GM19240 (cell line): ENCODE data around the gene NKX3-2.

Source experiments
- DNase-seq: peaks from one replicate; pipeline ENCODE4 v3.0.0; 2011; ENCODE audit warnings: low spot score; ENCODE audit not compliant: insufficient read length

The NKX3-2 gene

GRCh38 chr4:13531625-13531998 lies 12.7 kb downstream of the NKX3-2 start:
- DNase-seq = no peak

GRCh38 chr4:13530823-13531624 lies 13.3 kb downstream of the NKX3-2 start:
- DNase-seq = no peak

GRCh38 chr4:13529128-13529919 lies 15.0 kb downstream of the NKX3-2 start:
- DNase-seq = no peak

GRCh38 chr4:13528821-13529127 lies 15.5 kb downstream of the NKX3-2 start:
- no peak for DNase-seq

- DNase-seq = no peak
Measured at GRCh38 chr4:13527981-13528820, 16.1 kb downstream of the NKX3-2 start.

GRCh38 chr4:13527192-13527980 lies 16.9 kb downstream of the NKX3-2 start:
- no peak for DNase-seq

- no peak for DNase-seq
Measured at GRCh38 chr4:13526658-13527057, 17.6 kb downstream of the NKX3-2 start.

- no peak for DNase-seq
Measured at GRCh38 chr4:13525606-13526281, 18.6 kb downstream of the NKX3-2 start.

- no peak for DNase-seq
Measured at GRCh38 chr4:13524504-13525243, 19.6 kb downstream of the NKX3-2 start.

- DNase-seq = no peak
Measured at GRCh38 chr4:13523591-13524503, 20.5 kb downstream of the NKX3-2 start.

- DNase-seq = no peak
Measured at GRCh38 chr4:13523105-13523477, 21.2 kb downstream of the NKX3-2 start.

GRCh38 chr4:13522282-13523104 lies 21.8 kb downstream of the NKX3-2 start:
- DNase-seq = no peak

- no peak for DNase-seq
Measured at GRCh38 chr4:13521047-13521446, 23.3 kb downstream of the NKX3-2 start.

GRCh38 chr4:13516315-13516860 lies 27.9 kb downstream of the NKX3-2 start:
- no peak for DNase-seq

- no peak for DNase-seq
Measured at GRCh38 chr4:13515268-13515667, 29.0 kb downstream of the NKX3-2 start.

- no peak for DNase-seq
Measured at GRCh38 chr4:13514722-13515121, 29.6 kb downstream of the NKX3-2 start.

- no peak for DNase-seq
Measured at GRCh38 chr4:13511101-13511500, 33.2 kb downstream of the NKX3-2 start.

GRCh38 chr4:13509442-13509841 lies 34.9 kb downstream of the NKX3-2 start:
- DNase-seq = no peak
